Fibroblast of peridontal ligament (primary cell): ENCODE data around the gene ENO3.

Experiments used
- DNase-seq: peaks from one replicate; pipeline ENCODE4 v3.0.0-alpha.2; 2010; ENCODE audit errors: extremely low read depth

ENO3 gene

DNA sequence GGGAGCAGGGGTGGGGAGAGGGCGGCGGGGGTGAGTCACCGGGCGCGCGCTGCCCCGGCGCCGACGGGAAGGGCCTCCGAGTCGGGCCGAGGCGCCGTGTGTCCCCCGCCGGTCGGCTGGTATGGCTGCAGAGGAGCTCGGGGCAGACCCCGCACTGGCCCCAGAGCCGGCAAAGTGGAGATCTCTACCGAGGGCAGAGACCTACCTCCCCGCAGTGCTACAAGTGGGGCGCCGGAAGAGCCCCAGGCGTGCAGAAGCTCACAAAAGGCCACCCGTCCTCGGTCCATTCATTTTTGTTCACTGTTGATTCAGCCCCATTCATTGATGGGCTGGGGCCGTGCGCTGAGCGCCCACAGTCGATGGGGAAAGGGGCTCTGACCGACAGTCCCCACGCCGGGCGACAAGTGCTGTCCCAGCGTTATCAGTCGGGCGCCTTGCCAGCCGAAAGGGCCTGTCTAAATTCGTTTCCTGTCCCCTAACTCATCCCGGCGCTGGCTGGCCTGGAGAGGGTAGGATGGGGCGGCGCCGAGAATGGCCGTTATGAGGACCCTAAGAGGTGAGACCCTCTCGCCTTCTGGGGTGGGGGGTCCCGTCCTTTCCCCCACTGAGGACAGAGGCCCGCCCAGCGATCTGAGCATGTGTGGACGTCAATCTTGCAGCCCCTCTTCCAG lies 709 bp upstream of the ENO3 start:
- no peak for DNase-seq

GRCh38 chr17:4951486-4951885 lies 567 bp downstream of the ENO3 start:
- no peak for DNase-seq

GRCh38 chr17:4953451-4953961 lies 2.6 kb downstream of the ENO3 start:
- DNase-seq, result peak; percentile 38

GRCh38 chr17:4955091-4955490 lies 4.2 kb downstream of the ENO3 start:
- no peak for DNase-seq

- DNase-seq, result no peak
Measured at GRCh38 chr17:4956493-4957061, 5.7 kb downstream of the ENO3 start.

GRCh38 chr17:4958102-4958501 lies 7.2 kb downstream of the ENO3 start:
- DNase-seq, result no peak

- DNase-seq, result no peak
Measured at GRCh38 chr17:4959261-4959965, 8.5 kb downstream of the ENO3 start.

DNA sequence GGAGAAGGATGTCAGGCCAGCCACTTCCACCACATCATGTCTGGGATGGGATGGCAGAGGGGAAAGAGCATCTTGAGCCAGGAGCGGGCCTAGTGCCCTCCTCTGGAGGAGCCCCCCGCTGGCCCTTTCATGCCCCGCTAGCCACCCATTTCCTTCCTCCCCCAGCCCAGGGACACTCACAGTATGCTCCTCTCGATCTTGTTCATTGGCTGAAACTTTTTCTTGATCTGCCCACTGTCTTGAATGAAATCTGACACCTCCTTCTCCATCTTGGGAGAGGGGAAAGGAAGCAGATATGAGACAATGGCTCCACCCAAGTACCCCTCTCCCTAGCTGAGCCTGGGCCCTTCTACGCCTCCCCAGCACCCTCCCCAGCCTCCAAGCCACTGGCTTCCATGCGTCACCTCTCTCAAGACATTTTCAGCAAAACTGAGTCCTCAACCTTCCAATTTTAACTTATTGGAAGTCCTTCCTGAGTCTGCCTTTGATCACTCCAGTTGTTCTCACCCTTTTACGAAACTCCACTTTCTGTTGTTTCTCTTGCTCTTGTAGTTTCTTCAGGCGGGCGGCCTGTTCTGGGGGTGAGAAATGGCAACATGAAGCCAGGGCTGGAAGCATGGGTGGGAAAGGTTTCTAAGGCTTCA lies 9.5 kb downstream of the ENO3 start:
- no peak for DNase-seq

DNA sequence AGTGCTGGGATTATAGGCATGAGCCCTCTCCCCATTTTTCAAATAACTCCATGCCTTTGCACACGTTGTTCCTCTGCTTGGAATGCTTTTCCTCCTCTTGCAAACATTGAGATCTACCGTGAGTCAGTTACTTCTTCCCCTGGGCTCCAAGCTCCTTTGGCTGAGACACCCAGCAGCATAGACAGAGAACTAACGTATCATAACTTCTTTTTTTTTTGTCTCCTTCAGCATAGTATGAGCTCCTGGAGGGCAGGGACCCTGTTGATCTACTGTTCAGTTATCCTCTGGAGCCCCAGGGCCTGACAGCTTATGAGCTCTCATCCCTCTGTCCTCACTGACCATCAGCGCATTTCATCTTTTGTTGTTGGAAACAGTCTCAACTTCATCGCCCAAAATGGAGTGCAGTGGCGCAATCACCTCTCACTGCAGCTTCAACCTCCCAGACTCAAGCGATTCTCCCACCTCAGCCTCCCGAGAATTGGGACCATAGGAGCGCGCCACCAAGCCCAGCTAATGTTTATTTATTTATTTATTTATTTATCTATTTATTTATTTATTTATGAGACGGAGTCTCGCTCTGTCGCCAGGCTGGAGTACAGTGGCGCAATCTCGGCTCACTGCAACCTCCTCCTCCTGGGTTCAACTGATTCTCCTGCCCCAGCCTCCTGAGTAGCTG lies 14.5 kb downstream of the ENO3 start:
- no peak for DNase-seq

- peak; percentile 100 for DNase-seq
Measured at GRCh38 chr17:4966844-4967538, 16.1 kb downstream of the ENO3 start.

- DNase-seq, result peak; percentile 98
Measured at GRCh38 chr17:4967539-4968485, 16.9 kb downstream of the ENO3 start, which contains the start of gene SPAG7. SPAG7 (minus strand) TSS chr17:4967817; CDS start chr17:4967804, 13 bp downstream.

GRCh38 chr17:4968486-4969046 lies 17.6 kb downstream of the ENO3 start:
- DNase-seq, result peak; percentile 30

DNA sequence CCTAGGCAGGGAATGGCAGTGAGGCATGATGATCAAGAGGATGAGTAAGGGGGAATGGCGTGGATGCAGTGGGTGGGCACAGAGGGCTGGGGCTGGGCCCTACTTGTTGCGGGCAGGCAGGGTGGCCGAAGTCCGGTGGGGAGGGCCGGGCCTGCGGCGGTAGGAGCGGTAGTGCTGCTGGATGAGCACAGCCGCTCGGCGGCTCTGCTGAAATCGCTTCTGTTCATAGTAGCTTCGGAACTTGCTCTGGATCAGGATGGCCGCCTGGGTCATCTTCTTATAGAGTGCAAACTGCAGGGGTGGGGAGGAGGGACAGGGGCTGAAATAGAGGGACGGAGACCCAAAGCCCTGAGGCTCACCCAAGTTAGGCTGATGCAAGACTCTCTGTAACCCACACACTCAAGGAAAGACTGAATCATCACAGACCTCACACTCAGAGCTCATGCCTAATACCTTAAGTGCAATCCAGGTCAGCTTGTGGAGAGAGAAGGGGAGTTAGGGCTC lies 18.2 kb downstream of the ENO3 start:
- peak; percentile 96 for DNase-seq

GRCh38 chr17:4969551-4970173 lies 18.7 kb downstream of the ENO3 start:
- DNase-seq, result peak; percentile 26

DNA sequence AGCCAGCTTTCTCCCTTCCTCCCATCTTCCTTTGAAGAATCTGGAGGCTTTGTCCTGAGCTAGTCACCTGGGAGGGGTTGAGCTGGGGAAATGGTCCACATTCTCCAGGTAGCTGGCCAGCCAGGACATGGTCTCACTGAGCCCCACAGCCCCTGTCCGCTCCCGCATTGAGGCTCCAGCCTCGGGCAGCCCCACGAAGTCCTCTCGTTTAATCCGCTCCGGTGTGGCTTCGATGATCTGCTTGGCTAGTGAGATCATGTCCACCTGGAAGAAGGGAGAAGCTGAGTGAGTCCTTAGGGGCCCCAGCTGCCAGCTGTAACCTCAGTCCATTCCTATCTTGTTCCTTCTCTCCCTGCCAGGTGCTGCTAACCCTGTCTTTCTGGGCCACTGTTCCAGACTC lies 19.4 kb downstream of the ENO3 start:
- DNase-seq, result no peak

DNA sequence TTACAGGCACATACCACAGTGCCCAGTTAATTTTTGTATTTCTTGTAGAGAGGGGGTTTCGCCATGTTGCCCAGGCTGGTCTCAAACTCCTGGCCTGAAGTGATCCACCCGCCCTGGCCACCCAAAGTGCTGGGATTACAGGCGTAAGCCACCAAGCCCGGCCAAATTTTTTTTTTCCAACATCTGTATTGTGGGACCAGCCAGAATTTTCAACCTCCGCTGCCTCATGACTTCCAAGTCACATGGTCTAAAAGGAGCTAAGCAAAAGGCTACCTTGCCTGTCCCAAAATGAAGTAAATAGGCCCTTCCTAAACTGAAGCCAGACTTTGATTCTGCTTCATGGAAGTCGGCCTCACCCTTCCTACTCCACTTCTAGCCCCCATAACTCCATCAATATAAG lies 20.9 kb downstream of the ENO3 start:
- no peak for DNase-seq

- no peak for DNase-seq
Measured at GRCh38 chr17:4972322-4972721, 21.4 kb downstream of the ENO3 start.

- no peak for DNase-seq
Measured at GRCh38 chr17:4972752-4973151, 21.8 kb downstream of the ENO3 start.
